Measurements from ENCODE around the gene PUSL1. TPM values are rescaled to one million over a fixed set of nuclear protein-coding genes. Genes with fewer than 3 reads are reported as not detected.

The PUSL1 gene
- total RNA-seq, 1 donor from 2014 or later = 28.3 TPM

DNA sequence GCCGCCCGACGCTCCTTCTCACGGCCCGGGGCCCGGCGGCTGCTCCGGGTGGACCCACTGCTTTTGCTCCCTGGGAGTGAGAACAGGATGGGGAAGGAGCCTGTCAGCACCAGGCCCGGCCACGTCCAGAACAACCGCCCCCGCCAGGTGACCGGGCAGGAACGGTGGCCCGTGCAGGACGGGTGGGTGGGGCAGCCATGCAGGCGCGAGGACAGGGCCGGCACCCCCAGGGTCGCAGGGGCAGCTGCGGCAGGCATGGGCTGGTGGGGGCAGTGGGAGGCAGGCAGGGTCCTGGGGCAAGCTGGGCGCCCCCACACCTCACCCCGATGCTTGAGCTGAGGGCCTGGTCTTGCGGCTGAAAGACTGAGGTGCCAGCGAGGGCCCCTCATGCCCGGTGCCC is 28.0 kb downstream of the PUSL1 start:
- Histone ChIP-seq H3K27ac (no peak overlapping the region), H3K4me3 (no peak overlapping the region), H3K9me3 (no peaks in the 10 kb centered on the region), H3K27me3 (no peaks in the 10 kb centered on the region), H3K36me3 (peaks cover 42 to 55% of the 10 kb centered on the region in 2 donors), H3K4me1 (no peaks in the 10 kb centered on the region)
- TF ChIP-seq, protein P1, sequence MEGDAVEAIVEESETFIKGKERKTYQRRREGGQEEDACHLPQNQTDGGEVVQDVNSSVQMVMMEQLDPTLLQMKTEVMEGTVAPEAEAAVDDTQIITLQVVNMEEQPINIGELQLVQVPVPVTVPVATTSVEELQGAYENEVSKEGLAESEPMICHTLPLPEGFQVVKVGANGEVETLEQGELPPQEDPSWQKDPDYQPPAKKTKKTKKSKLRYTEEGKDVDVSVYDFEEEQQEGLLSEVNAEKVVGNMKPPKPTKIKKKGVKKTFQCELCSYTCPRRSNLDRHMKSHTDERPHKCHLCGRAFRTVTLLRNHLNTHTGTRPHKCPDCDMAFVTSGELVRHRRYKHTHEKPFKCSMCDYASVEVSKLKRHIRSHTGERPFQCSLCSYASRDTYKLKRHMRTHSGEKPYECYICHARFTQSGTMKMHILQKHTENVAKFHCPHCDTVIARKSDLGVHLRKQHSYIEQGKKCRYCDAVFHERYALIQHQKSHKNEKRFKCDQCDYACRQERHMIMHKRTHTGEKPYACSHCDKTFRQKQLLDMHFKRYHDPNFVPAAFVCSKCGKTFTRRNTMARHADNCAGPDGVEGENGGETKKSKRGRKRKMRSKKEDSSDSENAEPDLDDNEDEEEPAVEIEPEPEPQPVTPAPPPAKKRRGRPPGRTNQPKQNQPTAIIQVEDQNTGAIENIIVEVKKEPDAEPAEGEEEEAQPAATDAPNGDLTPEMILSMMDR (IDR thresholded peaks at IDR 0.05) = no peak
- intact Hi-C loops (cut with DNase I) = no loop called here
- no peak for DNase-seq (ENCODE audit: low spot score in 2 of 2)

DNA sequence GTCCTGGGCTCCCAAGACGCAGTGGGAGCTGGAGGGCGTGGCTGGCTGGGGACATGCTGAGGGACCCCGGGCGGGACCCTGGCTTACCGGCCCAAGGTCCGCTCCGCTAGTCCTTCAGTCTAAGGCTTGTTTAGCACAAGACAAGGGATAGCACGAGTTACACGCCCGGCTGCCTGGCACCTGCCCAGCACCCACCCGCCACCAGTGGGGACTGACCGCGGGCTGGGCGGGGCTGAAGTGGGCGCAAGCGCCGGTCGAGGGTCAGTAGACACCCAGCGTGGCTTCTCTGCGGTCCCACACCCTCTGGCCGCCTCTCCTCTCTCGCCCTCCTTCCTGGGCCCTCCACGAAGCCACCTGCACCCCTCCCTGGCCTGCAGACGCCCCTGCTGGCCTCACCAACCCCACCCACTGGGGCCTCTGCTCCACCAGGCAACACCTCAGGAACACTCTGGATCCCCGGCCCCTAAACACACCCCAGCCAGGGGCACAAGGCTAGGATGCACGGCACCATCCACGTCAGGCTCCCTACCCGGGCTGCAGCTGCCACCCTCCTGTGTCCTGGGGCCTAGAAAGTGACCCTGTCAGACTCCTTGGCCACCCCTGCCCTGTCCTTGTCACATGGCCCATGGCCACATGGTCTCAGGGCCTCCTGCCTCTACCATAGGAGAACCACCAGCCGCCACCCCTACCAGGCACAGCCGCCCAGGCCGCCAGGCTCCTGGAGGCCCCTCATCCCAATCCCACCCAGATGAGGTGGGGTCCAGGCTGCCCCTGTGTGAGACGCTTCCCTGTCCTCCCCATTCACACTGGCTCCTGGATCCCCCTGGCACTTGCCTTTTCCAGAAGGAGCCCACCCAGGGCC is 28.8 kb downstream of the PUSL1 start:
- DNase-seq (ENCODE audit: low spot score in 2 of 2) = no peak
- H3K9me3 ChIP-seq = no peaks in the 10 kb centered on the region
- no peak overlapping the region for H3K27ac ChIP-seq
- H3K36me3 ChIP-seq = peaks cover 49 to 60% of the 10 kb centered on the region in 2 donors
- no peaks in the 10 kb centered on the region for H3K27me3 ChIP-seq
- TF ChIP-seq, protein P1 (IDR thresholded peaks at IDR 0.05) = no peak
- H3K4me3 ChIP-seq = no peak overlapping the region
- intact Hi-C loops (cut with DNase I) = no loop called here
- H3K4me1 ChIP-seq = no peaks in the 10 kb centered on the region

DNA sequence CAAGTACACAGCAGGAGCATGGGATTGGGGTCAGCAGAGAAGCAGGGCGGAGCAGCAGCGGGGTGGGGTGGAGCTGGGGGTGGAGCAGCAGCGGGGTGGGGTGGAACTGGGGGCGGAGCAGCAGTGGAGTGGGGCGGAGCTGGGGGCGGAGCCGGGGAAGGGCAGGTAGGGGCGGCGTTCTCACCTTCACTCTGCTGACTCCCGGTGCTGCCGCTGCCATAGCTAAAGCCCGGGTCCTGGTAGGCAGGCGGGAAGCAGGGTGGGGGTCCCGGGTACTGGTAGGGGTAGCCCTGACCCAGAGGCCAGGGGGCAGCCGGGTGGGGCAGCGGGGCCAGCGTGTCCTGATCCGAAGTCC is 29.4 kb downstream of the PUSL1 start:
- Histone ChIP-seq H3K27ac (no peak overlapping the region), H3K9me3 (no peaks in the 10 kb centered on the region), H3K36me3 (peaks cover 51 to 60% of the 10 kb centered on the region in 2 donors), H3K27me3 (no peaks in the 10 kb centered on the region), H3K4me1 (no peaks in the 10 kb centered on the region), H3K4me3 (no peak overlapping the region)
- TF ChIP-seq, protein P1 (IDR thresholded peaks at IDR 0.05) = no peak
- DNase-seq (ENCODE audit: low spot score in 2 of 2) = no peak
- intact Hi-C loops (cut with DNase I) = no loop called here

DNA sequence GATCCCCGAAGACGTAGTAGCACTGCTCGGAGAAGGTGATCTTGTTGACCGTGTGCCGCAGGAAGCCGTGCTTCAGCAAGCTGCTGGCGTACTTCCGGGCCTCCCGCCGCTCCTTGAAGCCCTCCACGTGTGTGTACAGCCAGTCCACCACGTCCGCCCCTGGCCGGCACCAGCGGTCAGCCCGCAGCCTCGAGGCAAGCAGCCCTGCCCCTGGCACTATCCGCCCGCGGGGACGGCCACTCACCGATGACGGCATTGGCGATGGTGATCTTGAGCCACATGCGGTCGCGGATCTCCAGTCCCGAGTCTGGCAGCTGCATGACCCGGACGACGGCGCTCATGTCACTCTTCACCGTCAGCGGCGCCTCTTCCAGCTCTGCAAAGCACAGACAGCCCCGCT is 29.9 kb downstream of the PUSL1 start:
- H3K9me3 ChIP-seq = no peaks in the 10 kb centered on the region

DNA sequence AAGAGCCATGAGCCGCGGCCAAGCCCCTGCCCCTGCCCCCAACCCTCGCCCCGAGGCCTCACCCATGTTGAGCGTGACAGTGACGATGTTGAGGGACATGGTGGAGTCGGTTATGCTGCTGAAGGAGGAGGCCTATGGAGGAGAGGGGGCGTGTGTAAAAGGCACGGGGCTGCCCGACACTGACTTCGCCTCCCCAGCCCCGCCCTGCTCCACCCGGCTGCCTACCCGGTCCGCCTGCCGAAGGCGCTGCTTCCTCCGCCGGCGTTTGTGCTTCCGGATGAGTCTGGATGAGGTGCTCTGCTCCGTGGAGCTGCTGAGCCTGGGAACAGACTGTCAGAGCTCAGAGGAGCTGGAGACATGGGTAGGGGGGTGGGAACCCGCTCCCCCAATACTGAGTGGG is 31.8 kb downstream of the PUSL1 start:
- Histone ChIP-seq H3K9me3 (no peaks in the 10 kb centered on the region), H3K36me3 (peaks cover 51 to 60% of the 10 kb centered on the region in 2 donors), H3K27me3 (no peaks in the 10 kb centered on the region), H3K4me1 (no peaks in the 10 kb centered on the region), H3K27ac (no peak overlapping the region), H3K4me3 (no peak overlapping the region)
- TF ChIP-seq, protein P1 (IDR thresholded peaks at IDR 0.05) = no peak
- intact Hi-C loops (cut with DNase I) = no loop called here
- no peak for DNase-seq (ENCODE audit: low spot score in 2 of 2)

More for the DNA sequence above, 29.9 kb downstream of the PUSL1 start:
- no peak for DNase-seq (ENCODE audit: low spot score in 2 of 2)
- intact Hi-C loops (cut with DNase I) = no loop called here
- no peaks in the 10 kb centered on the region for H3K4me1 ChIP-seq
- TF ChIP-seq, protein P1 (IDR thresholded peaks at IDR 0.05) = no peak
- H3K4me3 ChIP-seq = no peak overlapping the region
- H3K27ac ChIP-seq = no peak overlapping the region
- H3K36me3 ChIP-seq = peaks cover 51 to 60% of the 10 kb centered on the region in 2 donors
- no peaks in the 10 kb centered on the region for H3K27me3 ChIP-seq

Data from ascending aorta (tissue), 2 donors.